GM19035 (cell line): ENCODE measurements around the gene LYPD6B.

ENCODE experiments used
- ATAC-seq: cut with Tn5 transposase; IDR thresholded peaks from one replicate; pipeline ENCODE4 v1.9.1; 2021; ENCODE audit not compliant: unreplicated experiment

LYPD6B gene

GRCh38 chr2:149104221-149104620 lies 65.7 kb downstream of the LYPD6B start:
- ATAC-seq: no peak

DNA sequence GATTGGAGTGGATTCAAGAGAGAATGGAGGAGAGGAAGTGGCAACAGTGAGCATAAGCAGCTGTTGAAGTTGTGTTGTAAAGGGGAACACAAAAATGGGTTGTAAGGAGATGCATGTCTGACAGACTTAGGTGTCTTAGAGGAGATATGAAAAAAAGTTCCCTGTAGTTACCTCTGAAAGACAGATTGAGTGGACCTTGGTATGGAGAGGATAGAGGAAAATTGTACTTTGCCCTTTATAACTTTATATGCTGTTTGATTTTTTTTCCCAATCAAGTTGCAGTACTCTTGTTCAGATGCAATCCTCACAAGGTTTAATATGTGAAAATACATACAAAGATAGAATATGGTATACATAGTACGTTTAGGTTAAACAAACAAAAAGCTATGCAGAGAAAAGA lies 73.6 kb downstream of the LYPD6B start:
- ATAC-seq: no peak

DNA sequence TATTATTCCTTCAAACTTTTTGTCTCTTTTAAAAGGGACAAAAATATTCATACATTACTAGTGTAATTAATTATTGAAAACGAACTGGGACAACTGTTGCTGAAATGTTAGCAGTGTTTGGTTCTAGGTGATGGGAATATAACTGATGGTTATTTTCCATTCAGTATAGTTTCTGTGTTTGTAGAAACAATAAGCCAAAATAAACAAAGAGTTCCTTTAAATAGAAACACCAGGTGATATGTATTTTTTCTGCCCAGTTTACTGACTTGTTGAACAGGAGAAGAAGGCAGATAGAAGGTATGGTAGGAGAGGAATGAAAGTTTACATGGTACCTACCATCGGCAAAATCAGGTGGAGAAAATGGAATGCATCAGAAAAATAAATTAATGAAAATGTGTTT lies 74.2 kb downstream of the LYPD6B start:
- ATAC-seq: no peak

GRCh38 chr2:149115781-149116180 lies 77.3 kb downstream of the LYPD6B start:
- ATAC-seq: no peak

DNA sequence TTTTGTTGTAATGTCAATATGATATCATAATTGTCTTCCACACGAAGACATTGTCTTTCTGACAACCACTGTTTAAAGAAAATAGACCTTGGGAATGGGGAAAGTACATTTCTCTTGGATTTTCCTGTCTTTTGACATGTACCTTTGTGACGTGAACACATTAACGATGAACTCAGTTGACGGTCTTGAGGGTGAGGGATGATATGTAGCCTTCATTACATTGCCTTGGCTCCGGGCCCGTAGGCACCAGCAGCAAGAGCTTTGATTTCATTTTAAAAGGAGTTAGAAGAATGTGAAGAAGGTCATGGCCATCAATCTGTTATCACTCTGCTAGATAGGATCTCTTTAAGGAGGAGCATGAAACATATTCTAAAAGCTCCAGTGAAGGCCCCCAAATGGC lies 80.9 kb downstream of the LYPD6B start:
- no peak for ATAC-seq

DNA sequence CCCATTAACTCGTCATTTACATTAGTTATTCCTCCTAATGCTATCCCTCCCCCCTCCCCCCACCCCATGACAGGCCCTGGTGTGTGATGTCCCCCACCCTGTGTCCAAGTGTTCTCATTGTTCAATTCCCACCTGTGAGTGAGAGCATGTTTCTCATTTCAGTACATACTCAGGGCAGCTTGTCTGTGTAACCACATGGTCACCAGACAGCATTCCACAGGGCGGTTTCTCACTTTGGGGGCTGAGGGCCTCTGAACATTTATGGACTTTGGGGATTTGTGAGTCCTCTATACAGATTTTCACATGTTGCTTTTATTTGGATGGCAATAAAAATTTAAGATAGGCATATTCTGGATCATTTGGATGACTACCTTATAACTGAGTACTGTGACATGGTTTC lies 84.0 kb downstream of the LYPD6B start:
- no peak for ATAC-seq

DNA sequence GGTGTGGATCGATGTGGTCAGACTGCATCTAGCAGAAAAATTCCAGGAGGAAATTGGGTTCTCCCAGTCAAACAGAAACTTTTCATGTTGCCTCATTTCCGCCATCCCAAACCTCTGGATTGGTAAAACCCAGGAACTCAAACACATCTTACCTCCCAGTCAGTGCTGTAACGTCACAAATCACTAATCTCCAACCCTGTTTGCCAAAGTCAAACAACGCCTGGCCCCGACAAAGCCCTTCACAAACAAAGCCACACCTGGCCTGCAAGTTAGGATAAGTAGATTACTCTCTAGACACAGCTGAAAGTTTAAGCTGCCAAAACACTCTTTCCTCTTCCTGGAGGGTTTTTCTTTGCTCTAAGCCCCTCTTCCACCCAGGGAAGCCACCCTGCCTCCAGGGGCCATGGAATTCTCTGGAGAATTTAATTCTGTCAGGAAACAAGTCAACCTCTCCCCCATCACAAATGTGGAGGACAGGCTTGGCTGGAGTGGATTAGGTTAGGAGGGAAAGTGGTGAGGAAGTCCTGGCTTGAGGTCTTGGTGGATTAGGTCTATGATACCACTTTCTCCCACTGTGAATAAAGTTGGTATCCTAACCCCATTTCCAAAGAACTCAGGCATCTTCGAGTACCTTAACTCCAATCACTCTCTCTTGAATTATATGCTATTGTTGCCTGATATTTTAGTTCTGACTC lies 86.7 kb downstream of the LYPD6B start:
- no peak for ATAC-seq

- no peak for ATAC-seq
These were observed 90.9 kb downstream of the LYPD6B start for GRCh38 chr2:149129433-149129832.

DNA sequence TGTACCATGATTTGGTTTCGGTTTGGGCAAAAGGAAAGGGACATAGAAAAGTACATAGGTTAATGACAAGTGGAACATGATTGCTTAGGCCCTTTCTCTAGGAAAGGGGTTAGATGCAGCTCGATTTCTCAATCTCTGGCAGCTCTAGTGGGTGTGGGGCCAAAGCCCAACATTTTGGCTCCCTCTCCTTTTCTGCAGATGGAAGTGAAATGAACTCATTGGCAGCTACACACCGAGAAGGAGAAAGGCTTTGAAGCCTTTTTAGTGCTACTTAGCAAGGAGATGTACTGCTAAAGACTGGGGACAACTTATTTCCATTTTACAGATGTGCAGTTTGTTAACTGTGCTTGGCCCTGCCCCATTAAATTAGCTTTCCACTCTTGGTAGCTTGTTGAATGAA lies 93.8 kb downstream of the LYPD6B start:
- no peak for ATAC-seq

GRCh38 chr2:149132901-149133300 lies 94.4 kb downstream of the LYPD6B start:
- no peak for ATAC-seq

DNA sequence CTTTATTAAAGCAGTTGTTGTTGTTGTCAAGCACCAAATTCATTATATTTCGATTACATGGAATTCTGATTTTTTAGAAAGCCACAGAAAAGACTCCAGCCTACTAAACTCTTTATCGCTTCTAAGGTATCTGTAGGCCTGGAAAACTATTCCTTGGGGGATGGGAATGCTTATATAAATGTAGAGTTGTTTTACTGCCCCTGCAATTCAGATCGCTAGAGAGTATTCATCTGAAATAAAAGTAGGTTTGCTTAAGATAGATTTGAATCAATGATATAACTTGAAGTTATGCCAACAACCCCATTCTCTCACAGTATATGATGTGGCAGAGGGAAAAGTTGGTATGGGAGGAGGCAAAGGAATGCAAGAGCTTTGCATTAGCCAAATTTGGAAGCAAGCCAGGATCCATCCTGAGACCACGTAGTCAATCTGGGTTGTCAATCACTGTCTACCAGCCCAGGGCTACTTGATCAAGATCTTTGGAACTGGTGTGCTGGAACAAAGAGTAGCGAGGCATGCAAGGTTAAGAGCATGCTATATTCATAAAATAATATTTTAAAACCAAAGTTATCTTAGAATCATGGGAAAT lies 95.9 kb downstream of the LYPD6B start:
- ATAC-seq: no peak

- no peak for ATAC-seq
These were observed 97.6 kb downstream of the LYPD6B start for GRCh38 chr2:149136111-149136510.

DNA sequence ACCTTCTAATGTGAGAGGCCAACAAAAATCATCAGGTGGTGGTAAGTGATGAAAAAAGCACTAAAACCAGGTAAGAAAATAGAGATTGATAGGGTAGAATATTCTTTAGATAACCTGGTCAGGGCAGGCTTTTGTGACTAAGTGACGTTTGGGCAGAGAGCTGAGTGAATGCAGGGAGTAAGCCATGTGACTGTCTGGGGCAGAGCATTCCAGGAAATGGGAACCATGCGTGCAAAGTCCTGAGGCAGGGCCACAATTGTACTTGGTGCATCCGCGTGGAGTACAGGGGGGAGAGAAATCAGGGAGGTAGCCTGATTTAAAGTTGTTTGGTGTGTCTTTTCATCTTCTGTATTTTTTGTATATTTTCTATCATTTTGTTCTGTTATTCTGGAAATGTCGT lies 102.5 kb downstream of the LYPD6B start:
- ATAC-seq: no peak

DNA sequence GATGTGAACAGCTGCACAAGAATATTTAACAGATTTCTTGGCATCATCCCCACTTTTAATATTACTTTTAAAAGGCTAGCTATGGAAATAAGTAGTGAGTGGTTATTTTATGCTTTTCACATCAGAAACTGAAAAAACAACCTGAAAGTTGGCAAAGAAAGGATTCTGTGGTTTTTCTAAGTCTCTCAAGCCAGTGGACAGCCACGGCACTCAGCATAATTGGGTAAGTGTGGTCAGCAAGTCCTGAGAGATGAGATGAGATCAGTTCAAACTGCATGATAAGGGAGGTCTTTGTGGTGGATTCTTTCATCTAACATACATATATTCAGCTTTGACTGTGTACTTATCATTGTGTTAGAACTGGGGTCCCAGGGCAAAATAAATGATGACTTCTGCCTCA lies 105.2 kb downstream of the LYPD6B start:
- ATAC-seq: no peak

GRCh38 chr2:149145314-149146295 lies 107.1 kb downstream of the LYPD6B start:
- ATAC-seq: no peak

DNA sequence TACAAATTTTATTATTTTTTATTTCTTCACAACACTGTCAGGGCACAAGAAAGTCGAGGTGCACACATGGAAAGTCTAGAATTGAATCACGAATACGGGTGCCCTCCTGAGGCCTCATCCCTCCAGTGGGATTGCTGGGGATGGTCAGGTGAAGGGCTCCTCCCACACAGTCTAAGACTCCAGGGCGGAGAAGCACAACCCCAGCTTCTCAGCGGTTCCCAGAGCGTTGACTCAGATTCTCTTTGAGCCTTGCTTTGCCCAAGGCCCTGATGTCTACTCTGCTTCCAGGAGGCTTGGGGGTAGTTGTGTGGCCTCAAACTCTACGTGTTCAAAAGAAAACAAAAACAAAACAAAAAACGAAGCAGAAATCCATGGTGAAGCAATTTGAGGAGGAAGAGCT lies 108.4 kb downstream of the LYPD6B start:
- no peak for ATAC-seq

DNA sequence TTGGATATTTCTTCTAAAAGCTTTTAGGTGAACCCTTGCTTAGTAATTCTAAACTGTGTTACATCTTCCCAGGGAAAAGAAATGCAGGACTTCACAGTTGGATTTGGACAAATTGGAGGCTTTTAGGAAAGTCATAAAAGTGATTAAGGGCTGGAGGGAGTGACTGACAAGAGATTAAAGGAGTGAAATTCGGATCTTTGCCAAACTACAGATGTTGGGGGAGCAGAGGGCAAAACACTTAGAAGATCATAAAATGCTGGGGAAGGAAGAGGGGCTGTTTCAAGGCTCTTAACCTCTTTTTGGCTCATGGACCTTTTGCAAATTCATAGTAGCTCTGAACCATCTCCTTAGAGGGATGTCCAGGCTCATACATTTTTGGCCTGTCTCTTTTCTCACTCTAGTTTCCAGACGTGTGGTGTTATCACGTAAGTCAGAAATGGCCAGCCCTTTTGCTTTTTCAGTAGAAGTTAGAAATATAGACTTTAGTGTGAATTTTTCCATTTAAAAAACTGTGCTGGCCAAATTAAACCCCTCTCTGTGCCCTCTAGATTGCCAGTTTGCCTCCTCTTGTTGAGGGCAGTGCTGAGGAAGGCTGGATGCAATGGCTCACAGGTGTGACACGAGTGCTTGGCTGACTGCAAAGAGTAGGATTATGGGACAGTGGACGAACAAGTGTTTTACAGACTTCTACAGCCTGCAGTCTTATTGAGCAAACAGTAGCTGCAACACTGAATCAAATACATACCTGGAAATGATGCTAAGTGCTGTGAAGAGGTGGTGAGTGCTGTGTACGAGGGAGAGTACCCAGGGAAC lies 109.9 kb downstream of the LYPD6B start:
- ATAC-seq: no peak

GRCh38 chr2:149149007-149149297 lies 110.5 kb downstream of the LYPD6B start:
- ATAC-seq: no peak

DNA sequence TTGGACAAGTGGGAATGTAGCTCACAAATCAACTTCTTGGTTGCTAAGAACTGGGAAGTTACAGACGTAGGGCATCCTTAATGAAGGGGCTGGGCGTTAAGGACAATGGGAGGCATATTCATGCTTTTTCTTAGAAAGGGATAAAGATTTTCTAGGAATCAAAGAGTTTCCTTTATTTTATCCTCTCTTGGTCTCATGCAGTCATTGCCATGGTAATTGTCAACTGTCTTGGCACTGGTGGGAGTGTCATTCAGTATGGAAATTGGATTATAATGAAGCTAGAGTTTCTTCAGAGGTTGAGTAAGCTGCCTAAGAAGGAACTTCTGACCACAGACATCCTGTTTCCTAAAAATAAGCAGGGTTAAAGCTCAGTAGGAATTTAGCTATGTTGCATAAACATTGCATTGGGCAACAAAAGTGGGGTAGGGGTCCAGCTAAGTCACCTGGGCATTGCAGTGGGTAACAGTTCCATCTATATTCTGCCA lies 114.0 kb downstream of the LYPD6B start:
- no peak for ATAC-seq

- no peak for ATAC-seq
These were observed 116.9 kb downstream of the LYPD6B start for GRCh38 chr2:149155196-149155969.
